Stimulated activated CD8-positive, alpha-beta memory T cell treated with anti-CD3 and anti-CD28 coated beads, Interleukin-12 subunit alpha, Interleukin-12 subunit beta, amount 100 ng/mL, for 24 hours (primary cell): Measurements from ENCODE around the gene RAB29.

Experiments
- DNase-seq: peaks from one replicate; pipeline ENCODE4 v3.0.0-alpha.2; 2020; ENCODE audit errors: extremely low read depth

The RAB29 gene

GRCh38 chr1:205797168-205797567, 21.9 kb upstream of the RAB29 start:
- no peak for DNase-seq

GRCh38 chr1:205794011-205794730, 18.9 kb upstream of the RAB29 start:
- DNase-seq = no peak

DNA sequence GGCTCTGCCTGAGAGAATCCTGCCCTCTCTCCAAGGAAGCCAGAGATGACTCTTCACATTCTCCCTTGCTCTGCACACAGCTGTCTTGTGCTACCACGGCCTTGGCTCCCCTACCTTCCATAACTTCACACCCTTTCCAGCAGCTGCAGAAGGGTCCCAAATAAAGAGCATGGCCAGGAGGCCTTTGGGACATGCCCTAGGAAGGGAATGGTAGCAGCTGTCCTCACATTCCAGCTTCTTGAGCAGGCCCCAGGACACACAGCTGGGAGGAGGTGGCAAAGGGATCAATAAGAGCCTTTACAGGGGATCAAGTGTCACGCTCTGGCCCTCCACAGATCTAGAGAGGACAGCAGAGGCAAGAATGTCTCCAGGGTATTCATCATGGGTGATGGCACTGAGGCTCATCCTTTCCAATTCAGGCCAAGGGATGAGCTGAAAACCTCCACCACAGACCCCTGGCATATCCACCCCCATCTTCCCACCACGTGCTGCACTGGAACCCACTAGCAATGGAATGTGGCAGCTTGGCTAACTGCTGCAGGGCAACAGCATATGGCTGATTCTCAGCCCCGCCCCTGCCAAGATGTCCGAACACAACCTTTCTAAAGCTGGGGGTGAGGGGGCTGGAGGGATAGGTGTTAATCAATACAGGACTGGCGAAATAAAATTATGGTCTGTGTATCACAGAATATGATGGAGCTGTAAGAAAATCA, 17.8 kb upstream of the RAB29 start:
- no peak for DNase-seq

GRCh38 chr1:205792481-205792881, 17.2 kb upstream of the RAB29 start:
- no peak for DNase-seq

DNA sequence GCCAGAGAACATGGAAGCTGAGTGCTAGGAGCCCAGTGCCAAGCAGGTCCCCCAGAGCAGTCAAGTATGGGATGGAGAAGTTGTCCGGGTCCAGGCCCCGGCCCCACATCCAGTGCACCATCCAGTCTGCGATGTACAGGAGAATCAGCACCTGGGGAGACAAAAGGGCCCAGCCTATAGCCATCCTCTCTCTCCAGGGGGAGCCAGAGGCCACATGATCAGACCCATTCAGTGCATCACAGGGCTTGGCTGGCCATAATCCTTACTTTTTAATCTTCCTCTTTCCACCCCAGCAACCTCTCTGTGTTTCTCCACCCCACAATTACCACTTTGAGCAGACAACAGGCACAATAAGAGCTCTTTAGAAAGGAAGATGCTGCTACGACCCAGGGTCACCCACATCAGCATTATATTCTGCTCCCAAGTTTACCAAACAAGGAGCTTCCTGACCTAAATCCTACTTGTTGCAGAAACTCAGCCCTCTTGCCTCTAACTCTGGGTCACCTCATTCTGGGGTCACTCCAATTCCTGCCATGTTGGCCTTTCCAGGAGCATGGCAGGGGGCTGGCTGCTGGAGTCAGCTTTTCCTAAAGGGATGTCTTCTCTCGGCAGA, 16.4 kb upstream of the RAB29 start:
- no peak for DNase-seq

DNA sequence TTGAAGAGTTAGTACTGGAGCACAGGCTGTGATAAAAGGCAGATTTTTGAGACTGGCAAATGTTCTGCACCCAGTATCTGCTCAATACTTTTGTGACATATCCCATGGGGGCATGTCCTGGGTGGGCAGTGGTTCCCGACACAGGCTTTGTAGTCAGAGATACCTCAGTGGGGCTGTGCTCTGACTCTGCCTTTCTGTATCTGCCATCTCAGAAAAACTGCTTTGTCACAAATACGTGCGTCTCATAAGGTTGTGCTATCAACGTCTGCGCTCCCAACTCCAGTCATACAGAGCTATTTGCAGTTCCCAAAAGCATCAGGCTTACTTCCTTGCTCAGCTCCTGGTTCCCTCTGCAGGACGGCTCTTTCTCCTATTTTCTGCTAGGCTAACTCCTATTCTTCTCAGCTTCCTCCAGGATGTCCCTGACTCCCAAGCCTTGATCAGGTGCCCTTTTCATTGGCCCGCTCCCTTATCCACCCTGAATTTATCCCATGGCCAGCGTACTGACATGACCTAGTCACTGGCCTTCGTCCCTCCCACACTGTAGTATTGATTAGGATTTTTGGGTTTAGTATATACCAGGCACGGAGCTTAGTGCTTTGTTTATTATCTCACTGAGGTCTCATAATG, 12.1 kb upstream of the RAB29 start:
- DNase-seq = no peak

- no peak for DNase-seq
These were observed 11.3 kb upstream of the RAB29 start for GRCh38 chr1:205786601-205787000.

- DNase-seq = no peak
These were observed 10.2 kb upstream of the RAB29 start for GRCh38 chr1:205785446-205785845.

DNA sequence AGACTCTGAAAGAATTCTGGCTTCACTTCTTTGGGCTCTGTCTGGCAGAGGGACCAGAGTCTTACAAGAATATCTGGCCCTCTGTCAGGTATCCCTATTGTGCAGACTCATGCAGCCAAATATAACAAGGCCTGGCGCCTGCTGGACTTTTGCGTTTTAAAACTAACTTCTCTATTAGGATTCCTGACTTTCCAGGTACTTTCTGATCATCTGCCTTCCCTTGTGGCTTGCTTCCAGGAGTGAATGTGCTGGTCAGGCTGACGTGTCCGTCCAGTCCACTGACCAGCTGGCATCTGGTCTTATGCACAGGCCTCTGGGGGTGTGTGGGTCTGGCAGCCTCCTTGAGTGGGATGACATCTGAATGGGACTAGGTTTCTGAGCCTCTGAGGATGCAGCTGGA, 8.6 kb upstream of the RAB29 start:
- DNase-seq = no peak

DNA sequence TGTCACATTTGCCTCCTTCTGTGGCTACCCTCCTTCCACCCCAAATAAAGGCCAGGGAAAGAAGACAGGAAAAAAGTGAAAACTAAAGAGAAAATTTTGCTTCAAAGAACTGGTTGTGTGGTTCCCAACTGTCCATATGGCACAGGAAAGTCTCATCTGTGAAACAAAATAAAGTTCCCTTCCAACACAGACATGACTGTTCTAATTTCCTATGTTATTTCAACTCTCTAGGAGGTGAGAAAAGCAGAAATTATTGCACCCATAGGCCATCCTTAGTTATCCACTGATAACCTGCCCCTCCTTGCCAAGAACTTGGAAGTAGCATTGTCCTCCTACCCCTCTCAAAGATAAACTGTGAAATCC, 8.1 kb upstream of the RAB29 start:
- no peak for DNase-seq

DNA sequence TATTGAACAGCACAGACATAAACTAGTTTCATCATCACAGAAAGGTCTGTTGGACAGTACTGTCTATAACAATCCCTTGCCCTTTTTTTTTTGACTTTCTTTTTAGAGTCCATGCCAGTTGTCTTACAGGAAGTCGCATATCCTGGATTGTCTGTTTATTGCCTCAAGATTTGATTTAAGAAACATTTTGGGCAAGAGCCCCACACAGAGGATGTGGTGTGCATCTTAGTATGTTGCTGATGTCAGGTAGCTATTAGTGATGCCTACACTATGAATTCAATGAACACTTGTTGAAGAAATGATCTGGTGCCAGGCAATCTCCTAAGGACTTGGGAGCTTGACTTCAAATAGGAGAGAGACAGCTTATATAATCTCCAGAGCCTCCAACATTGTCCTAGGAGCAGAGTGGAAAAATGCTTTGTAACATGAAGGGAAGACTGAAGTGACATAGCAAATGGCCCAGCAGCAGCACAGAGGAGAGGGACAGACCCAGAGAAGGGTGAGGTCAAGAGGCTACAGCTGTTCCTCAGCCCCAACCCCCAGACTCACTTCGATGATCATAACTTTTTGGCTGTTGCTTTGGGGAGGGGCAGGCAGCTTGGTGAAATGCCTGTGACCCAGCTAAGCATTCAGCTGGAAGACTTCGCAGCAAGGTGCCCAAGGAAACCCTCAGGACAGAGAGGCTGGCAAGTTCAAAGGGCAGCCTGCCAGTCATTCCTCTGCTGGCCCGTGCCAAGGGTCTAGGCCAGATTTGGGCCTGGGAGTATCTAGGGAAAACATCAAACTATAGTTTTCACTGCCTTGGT, 7.5 kb upstream of the RAB29 start:
- DNase-seq = no peak

- no peak for DNase-seq
These were observed 5.1 kb upstream of the RAB29 start for GRCh38 chr1:205780335-205780734.

GRCh38 chr1:205777994-205778393, 2.7 kb upstream of the RAB29 start:
- DNase-seq = no peak

DNA sequence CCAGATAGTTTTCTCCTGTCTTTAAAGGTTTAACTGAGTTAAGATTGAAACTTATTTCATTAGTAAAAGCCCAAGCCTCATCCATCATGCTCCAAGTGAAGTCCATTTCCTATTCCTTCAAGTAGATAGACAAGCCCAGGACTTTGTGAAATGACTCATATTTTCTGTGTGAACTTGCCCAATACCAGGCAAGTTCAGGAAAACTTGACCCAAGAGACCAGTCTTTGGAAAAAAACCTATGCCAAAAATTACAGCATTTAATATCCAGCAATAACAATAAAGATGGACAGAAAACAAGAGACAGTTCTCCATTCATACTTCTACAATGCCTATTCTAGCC, 405 bp upstream of the RAB29 start:
- no peak for DNase-seq

DNA sequence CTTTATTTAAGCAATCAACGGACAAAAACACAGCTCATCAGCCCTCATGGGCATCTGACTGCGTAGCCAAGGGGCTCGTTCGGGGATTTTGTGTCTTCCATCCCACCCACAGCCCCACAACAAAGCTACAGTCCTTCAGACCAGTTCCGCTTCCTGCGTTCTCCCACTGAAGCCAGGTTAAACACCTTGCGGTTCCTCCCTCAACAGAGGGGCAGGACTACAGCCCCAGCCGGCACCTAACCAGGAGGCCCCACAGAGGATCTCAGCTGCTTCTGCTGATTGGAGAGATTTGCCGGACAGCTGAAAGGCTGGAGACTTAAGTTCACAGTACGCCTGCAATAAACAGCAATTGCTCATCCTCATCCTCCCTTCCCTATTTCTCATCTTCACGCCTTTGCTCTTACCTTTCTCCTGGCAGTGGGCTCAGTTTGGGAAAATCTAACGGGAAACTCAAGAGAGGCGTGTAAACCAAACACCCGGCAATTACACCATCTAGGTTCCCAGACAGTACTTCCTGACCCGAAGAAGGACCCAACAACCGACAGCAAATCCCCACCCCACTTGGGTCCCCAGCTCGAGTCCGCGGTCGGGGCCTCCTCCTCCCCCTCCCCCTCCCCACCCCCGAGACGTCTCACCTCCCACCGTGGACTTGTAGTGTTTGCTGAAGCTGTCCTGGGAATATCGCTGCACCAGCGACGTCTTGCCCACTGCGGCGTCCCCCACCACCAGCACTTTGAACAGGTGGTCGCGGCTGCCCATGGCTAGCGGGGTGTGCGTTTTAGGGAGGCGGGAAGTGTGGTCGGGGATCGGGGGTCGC, 876 bp downstream of the RAB29 start:
- no peak for DNase-seq

GRCh38 chr1:205772607-205773032, 2.7 kb downstream of the RAB29 start:
- DNase-seq = no peak

- no peak for DNase-seq
These were observed 4.7 kb downstream of the RAB29 start for GRCh38 chr1:205770618-205771017.

GRCh38 chr1:205769641-205770365, 5.5 kb downstream of the RAB29 start:
- no peak for DNase-seq

GRCh38 chr1:205767248-205767647, 8.0 kb downstream of the RAB29 start:
- DNase-seq = no peak

DNA sequence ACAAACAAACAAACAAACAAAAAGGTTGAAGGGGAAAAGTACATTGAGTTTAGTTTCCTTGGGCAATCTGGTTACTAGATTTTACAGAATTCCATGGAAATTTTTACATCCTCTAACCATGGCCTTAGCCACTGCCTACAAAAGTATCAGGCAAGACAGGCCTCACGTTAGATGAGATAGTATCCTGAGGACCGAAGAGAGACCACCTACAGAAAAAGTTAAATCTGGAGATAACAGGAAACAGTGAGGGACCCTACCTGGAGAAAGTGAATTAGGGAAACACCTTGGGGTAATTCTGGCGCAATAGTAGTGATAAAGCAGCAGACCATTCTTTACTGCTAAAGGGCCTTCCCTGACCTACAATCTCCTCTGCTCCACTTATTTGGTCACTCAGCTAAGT, 8.7 kb downstream of the RAB29 start:
- no peak for DNase-seq
